ENCODE data around the gene TM6SF1. TPM values are rescaled to one million over a fixed set of nuclear protein-coding genes. Genes with fewer than 3 reads are reported as not detected.

The TM6SF1 gene
- total RNA-seq, 1 donor from 2014 or later: not detected

DNA sequence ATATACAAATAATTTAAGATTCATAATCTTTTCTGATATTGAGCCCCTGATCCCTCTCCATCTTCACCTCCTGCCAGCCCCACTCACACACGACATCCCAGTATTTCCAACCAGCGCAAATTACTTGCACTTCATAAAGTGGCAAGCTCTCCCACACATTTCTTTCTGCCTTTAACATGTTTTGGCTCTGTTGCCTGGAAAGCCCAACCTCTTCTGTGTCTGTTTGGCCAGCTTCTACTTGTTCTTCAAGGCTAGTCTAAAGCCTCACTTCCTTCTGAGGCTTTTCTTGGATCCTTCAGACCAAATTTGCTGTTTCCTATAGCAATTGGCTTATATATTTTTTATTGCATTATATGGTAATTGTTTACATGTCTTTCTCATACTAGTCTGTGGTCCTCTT, 5.1 kb upstream of the TM6SF1 start:
- Histone ChIP-seq H3K36me3 (no peaks in the 10 kb centered on the region), H3K4me1 (no peaks in the 10 kb centered on the region), H3K9ac (no peak overlapping the region), H3K9me3 (ENCODE audit: low read depth) (no peaks in the 10 kb centered on the region), H3K79me2 (ENCODE audit: low read depth) (no peaks in the 10 kb centered on the region), H4K20me1 (ENCODE audit: low read depth) (no peaks in the 10 kb centered on the region), H3K4me3 (no peak overlapping the region), H3F3A (ENCODE audit: low read depth) (no peaks in the 10 kb centered on the region), H3K4me2 (no peak overlapping the region), H2AFZ (replicated peaks) (no peak overlapping the region), H3K27ac (no peak overlapping the region), H3K27me3 (peaks cover 48% of the 10 kb centered on the region)
- H3K36me3 Mint-ChIP-seq: no peaks in the 10 kb centered on the region
- no peak for DNase-seq (ENCODE audit: low spot score)
- H3K27me3 Mint-ChIP-seq (ENCODE audit: insufficient read depth, low read depth): peaks cover 21% of the 10 kb centered on the region
- peaks cover 9% of the 10 kb centered on the region for H3K9me3 Mint-ChIP-seq
- H3K27ac Mint-ChIP-seq: no peak overlapping the region
- peaks cover 25% of the 10 kb centered on the region for H3K4me1 Mint-ChIP-seq
- no peak overlapping the region for H3K4me3 Mint-ChIP-seq
- no peak for TF ChIP-seq EZH2 (IDR thresholded peaks at IDR 0.05)
- TF ChIP-seq CTCF (IDR thresholded peaks at IDR 0.05): no peak
- TF ChIP-seq EZH2phosphoT487 (IDR thresholded peaks at IDR 0.05): no peak

DNA sequence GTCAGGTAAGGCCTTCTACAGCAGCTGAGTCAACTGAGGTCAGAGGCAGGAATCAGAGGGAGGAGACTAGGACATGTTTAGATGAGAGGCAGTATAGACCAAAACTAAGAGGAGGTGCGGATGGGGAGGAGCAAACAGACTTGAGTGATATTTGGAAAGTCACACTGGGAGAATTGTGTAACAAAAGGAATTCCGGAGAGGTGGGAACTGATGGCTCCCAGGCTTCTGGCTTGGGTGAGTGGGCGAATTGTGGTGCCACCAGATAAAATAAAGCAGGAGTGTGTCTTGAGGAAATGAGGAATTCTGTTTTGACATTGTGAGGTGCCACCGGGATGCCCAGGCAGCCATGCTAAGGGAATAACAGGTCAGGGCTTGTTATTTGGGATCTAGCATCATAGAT, 3.3 kb upstream of the TM6SF1 start:
- no peaks in the 10 kb centered on the region for H3K9me3 ChIP-seq (ENCODE audit: low read depth)
- Mint-ChIP-seq H3K27me3 (ENCODE audit: insufficient read depth, low read depth) (peaks cover 33% of the 10 kb centered on the region), H3K27ac (no peak overlapping the region), H3K4me1 (peaks cover 24% of the 10 kb centered on the region), H3K4me3 (no peak overlapping the region), H3K9me3 (peaks cover 11% of the 10 kb centered on the region), H3K36me3 (no peaks in the 10 kb centered on the region)
- H3K79me2 ChIP-seq (ENCODE audit: low read depth): no peaks in the 10 kb centered on the region
- TF ChIP-seq EZH2phosphoT487 (IDR thresholded peaks at IDR 0.05) (no peak), EZH2 (IDR thresholded peaks at IDR 0.05) (no peak), CTCF (IDR thresholded peaks at IDR 0.05) (no peak)
- H2AFZ ChIP-seq (replicated peaks): no peak overlapping the region
- no peak overlapping the region for H3K9ac ChIP-seq
- H3F3A ChIP-seq (ENCODE audit: low read depth): no peaks in the 10 kb centered on the region
- peaks cover 7% of the 10 kb centered on the region for H4K20me1 ChIP-seq (ENCODE audit: low read depth)
- H3K4me3 ChIP-seq: no peak overlapping the region
- H3K27ac ChIP-seq: no peak overlapping the region
- H3K27me3 ChIP-seq: peaks cover 54% of the 10 kb centered on the region
- no peak for DNase-seq (ENCODE audit: low spot score)
- H3K4me1 ChIP-seq: no peaks in the 10 kb centered on the region
- H3K4me2 ChIP-seq: no peak overlapping the region
- H3K36me3 ChIP-seq: no peaks in the 10 kb centered on the region

DNA sequence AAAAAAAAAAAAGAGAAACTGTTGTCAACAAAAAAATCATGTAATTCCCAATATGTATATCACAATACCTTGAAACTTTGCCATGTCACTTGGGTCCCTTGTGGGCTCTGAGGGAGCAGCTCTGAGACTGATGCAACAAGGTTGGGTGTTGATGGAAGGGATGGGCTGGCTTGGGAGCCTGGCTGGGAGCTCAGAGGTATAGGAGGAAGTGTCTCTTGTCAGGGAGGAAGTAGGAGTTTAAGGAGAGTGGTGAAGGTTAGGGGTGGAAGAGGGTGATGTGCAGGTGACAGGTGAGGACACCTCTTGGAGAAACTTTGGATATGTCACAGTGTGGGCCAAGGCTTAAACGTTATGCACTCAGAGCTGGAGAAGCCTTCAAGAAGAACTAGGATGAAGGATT, 2.0 kb upstream of the TM6SF1 start:
- Mint-ChIP-seq H3K36me3 (no peaks in the 10 kb centered on the region), H3K27me3 (ENCODE audit: insufficient read depth, low read depth) (peaks cover 38% of the 10 kb centered on the region), H3K4me3 (peak overlapping the region; percentile 65), H3K27ac (no peak overlapping the region), H3K9me3 (peaks cover 11% of the 10 kb centered on the region), H3K4me1 (peaks cover 13% of the 10 kb centered on the region)
- Histone ChIP-seq H3K27ac (no peak overlapping the region), H3K9ac (no peak overlapping the region), H2AFZ (replicated peaks) (no peak overlapping the region), H3K36me3 (no peaks in the 10 kb centered on the region), H3K9me3 (ENCODE audit: low read depth) (no peaks in the 10 kb centered on the region), H3K4me3 (no peak overlapping the region), H3K79me2 (ENCODE audit: low read depth) (no peaks in the 10 kb centered on the region), H3K4me1 (no peaks in the 10 kb centered on the region), H3F3A (ENCODE audit: low read depth) (no peaks in the 10 kb centered on the region), H4K20me1 (ENCODE audit: low read depth) (peaks cover 7% of the 10 kb centered on the region), H3K4me2 (no peak overlapping the region), H3K27me3 (peaks cover 67% of the 10 kb centered on the region)
- TF ChIP-seq CTCF (IDR thresholded peaks at IDR 0.05) (no peak), EZH2phosphoT487 (IDR thresholded peaks at IDR 0.05) (no peak), EZH2 (IDR thresholded peaks at IDR 0.05) (no peak)
- DNase-seq (ENCODE audit: low spot score): no peak
